COR-L47 (cell line): ENCODE results near the gene FIG4.
"Not testable (repeated sequence)": the region's sequence is repeated elsewhere in the genome, so short reads cannot be mapped to it uniquely, and the experiment has no call there.

Experiments
- DNase-seq: peaks from one replicate; lab custom pipeline; 2025; lab: John Stamatoyannopoulos, UW

The FIG4 gene

DNA sequence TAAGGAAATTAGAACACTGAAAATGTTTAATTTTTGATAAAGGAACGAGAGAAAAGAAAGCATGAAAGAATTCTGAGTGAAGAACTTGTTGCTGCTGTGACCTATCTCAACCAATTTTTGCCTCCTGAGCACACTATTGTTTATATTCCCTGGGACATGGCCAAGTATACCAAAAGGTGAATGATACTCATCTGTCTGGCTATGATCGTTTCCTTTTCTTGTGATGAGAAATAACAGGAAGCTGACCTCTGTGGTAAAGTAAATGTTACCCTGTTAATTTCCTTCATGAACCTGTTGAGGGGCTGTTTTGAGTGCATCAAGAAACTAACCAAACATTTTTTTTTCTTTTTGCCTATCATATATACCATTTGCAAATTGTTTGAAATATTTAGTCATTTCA lies 69.1 kb downstream of the FIG4 start:
- DNase-seq = no peak

DNA sequence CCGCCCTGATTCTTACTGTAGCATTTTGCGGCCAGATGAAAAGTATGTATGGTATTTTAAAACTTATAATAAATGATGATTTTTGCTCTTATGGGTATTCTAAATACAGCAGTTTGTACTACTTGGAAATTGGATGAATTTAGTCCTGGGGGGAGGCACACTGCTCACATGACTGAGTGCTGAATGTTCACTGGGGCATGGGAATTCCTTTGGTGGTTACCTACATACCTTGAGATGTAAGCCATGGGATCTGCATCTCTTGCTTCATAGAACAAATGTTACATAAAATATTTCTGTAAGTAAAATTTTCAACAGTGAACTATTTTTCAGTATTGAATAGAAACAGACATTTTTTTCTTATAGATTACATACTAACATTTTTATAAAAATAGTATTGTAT lies 71.1 kb downstream of the FIG4 start:
- DNase-seq = no peak

DNA sequence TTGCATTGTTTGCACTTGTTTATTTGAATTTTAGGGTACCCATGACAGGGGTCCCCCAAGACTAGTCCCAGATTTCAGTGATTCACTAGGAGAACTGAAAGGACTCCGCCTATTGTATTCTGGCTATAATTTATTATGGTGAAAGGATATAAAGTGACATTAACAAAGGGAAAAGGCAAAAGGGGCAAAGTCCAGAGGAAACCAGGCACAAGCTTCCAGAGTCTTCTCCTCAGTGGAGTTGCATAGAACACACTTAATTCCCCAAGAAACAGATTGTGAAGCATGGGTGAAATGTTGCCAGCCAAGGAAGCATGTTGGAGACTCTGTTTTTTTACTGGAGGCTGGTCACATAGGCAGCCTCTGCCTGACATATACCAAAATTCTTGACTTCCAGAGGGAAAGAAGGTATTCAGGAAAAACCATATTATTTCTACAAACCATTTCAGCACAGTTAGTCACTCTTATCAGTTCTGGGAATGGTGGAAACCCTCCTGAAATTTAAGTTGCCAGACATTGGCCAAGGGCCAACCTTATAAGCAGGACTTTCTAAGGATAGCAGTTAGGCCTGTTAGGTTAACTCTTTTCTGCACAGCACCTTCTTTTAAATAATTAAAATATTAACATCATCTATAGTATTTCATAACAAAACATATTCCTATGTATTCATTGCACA lies 71.8 kb downstream of the FIG4 start:
- no peak for DNase-seq

GRCh38 chr6:109766167-109766566 lies 75.1 kb downstream of the FIG4 start:
- DNase-seq = no peak

GRCh38 chr6:109767961-109768360 lies 76.9 kb downstream of the FIG4 start:
- DNase-seq = no peak

DNA sequence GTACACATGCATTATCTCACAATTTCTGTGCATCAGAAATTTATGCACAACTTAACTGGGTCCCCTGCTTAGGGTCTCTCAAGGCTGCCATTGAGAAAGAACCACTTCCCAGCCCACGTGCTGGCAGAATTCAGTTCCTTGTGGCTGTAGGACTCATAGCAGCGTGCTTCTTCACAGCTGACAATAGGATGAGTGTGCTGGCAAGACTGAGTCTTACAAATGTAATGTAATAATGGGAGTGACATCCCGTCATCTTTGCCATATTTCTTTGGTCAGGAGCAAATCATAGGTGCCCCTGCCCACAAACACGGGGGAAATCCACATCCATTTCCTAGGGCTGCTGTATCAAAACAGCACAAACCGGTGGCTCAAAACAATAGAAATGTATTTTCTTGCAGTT lies 77.4 kb downstream of the FIG4 start:
- no peak for DNase-seq

DNA sequence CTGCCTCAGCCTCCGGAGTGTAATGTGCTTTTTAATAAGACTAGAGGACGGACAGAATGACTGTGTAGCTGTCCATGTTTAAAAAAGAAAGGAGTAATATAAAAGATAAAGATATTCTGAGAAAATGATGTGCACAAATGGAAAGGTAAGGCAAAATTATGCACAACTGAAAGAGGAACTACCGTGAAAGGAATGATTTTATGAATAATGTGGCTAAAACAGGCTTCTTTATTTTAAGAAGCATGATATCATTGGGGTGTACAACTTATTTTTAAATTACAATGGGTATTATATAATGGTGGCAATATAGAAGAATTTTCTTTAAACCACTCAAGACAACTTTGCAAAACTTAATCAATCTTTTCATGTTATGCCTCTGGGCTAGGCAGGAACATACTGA lies 78.1 kb downstream of the FIG4 start:
- no peak for DNase-seq

DNA sequence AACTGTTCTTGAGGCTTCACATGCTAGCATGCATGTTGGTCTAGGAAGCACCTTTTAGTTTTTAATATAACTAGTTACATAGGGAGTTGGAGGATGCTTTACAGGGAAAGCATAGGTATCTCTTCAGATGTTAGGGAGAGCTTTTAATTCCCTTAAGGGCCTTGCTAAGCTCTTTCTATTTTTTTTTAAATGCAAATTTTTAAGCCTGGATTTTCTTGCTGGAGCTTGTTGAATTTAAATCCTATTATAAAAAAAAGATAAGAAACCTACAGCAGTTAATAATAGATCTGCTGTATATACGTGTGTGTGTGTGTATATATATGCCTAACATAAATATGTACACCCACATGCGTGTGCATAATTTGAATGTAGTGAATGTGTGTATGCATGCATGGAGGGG lies 79.0 kb downstream of the FIG4 start:
- no peak for DNase-seq

- DNase-seq = no peak
Observed at GRCh38 chr6:109770779-109771178, 79.7 kb downstream of the FIG4 start.

DNA sequence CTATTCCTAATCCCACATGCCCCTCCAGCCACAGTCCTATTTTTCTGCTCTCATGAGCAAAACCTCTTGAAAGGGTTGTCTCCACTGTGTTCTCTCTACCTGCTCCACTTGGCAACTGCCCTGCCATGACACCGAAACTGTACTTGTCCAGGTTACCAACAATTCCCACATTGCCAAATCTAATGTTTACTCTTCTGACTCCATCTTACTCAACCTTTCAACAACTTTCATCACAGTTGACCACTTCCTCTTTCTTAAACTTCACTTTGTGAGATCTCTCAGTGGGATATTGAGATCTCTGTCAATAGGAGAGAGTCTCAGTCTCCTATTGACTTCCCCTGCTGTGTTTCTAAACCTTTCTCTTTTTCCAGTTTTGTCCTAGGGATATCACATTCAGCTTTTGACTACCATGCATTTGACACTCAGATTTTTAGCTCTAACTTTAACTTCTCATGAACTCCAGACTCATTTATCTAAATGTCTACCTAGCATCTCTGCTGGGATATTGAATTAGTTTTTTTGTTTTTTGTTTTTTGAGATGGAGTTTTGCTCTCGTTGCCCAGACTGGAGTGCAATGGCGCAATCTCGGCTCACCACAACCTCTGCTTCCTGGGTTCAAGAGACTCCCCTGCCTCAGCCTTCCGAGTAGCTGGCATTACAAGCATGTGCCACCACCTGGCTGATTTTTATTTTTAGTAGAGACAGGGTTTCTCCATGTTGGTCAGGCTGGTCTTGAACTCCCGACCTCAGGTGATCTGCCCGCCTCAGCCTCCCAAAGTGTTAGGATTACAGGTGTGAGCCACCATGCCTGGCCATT lies 81.1 kb downstream of the FIG4 start:
- not testable (repeated sequence) for DNase-seq

DNA sequence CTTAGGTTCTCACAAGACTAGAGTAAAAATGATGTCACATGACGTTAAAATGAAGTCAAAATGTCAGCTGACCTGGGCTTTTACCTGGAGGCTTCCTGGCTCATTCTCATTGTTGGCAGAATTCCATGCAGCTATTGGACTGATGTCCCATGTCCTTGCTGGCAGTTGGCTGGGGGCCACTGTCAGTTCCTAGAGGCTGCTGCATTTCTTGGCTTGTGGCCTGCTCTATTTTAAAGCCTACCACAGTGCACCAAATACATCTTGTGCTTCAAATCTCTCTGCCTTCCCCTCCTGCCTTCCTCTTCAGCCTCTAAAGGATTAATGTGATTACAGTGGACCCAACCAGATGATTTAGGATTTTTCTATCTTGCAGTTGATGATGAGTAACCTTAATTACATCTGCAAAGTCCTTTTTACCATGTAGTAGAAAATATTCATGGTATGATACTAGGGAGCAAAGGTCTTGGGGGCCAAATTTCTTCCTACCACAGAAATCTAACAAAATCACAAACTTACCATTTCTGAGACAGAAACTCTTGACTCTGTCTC lies 81.9 kb downstream of the FIG4 start:
- DNase-seq = peak; percentile 34

- no peak for DNase-seq
Observed at GRCh38 chr6:109781001-109781400, 89.9 kb downstream of the FIG4 start.

DNA sequence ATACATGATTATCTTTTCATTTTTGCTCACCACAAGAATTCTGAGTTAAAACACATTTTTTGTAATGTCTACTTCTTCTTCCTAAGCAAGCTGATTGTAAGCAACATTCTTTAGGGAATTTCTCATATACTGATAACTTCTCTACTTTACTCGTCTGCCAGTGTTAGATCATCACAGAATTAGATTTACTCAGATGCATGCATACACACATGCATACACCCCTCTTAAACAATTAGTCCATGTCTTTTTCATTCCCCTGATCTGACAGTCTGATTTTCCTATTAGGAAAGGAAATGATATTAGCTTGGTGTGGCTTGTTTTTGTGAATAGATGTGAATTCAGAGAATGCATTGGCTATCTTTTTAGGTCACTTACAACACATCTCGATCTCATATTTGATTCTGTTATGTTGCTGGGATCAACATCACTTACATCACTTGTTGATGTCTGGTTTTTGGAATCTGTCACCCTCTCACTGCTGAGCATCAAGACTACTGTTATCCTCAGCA lies 91.4 kb downstream of the FIG4 start:
- DNase-seq = no peak

DNA sequence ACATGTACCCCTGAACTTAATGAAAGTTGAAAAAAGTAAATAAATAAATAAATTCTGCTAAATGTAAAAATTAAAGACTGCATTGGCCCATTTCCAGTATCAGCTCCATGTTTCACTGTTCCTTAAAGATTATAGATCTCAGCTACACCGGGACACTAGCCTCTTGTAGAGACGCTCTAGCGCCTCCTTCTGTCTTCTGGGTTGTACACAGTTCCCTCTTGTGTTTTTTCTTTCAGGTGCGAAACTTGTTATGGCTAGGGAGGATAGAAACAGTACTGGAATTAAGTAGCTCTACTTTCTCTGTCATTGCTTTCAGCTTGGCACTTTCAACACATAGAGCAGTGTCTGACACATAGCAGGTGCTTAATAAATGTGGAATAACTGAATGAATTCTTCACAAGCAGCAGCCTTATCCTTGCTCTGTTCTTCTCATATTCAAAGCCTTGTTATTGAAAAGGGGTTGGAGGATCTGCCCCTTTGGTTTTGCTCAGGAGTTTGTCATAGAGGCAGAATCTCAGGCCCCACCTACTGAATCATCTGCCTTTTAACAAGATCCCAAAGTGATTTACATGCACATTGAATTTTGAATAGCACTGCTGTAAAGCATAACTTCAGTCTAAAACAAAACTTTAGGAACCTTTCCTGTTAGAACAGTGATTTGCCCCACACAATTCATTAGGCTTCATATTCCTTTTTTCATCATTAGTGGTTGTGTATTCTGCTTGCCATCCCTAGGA lies 92.3 kb downstream of the FIG4 start:
- DNase-seq = no peak

DNA sequence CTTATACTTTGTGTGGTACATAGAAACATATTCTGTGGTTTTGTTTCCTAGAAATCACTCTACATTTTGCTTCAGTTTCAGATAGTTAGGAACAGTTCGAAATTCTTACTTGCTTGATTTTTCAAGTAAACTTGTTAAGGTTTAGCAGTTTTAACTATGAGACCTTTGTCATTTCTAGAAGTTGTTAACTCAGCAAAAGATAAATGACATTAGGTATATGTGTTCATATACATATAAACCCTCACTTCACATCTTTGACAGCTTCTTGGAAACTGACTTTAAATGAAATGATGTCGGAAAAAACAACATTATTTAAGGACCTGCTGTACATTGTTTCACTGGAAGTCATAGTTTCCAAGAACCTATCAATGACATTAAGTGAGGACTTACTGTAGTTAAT lies 96.2 kb downstream of the FIG4 start:
- DNase-seq = no peak

- DNase-seq = no peak
Observed at GRCh38 chr6:109788687-109789086, 97.6 kb downstream of the FIG4 start.

DNA sequence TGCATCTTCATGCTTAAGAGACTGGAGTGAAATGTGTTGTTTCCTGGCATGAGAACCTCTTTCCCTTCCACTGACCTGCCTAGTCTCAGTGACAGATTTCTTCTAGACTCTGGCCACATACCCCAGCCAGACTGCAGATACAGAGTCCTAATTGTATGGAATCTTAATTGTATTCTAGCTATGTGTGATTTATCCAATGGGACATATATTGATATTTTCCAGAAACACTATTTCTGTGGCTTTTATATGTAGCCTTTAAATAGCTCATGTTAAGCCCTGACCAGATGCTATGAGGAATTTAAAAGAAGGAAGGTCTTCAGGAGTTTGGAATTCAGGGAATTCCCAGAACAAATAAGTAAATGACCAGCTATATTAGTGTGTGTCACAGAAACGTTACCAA lies 99.0 kb downstream of the FIG4 start:
- no peak for DNase-seq

DNA sequence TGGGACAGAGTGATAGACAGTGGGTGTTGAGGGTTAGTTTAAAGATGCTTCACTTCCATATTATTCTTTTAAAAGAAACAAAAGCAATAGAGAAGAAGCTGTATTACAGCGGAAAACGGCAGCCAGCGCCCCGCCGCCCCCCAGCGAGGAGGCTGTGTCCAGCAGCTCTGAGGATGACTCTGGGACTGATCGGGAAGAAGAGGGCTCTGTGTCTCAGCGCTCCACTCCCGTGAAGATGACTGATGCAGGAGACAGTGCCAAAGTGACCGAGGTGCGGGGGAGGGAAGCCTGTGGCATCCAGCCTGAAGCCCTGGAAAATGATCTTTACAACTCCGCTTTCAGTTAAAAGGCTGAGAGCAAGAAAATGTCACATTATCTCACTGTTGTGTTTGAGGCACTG lies 100.2 kb downstream of the FIG4 start:
- no peak for DNase-seq

DNA sequence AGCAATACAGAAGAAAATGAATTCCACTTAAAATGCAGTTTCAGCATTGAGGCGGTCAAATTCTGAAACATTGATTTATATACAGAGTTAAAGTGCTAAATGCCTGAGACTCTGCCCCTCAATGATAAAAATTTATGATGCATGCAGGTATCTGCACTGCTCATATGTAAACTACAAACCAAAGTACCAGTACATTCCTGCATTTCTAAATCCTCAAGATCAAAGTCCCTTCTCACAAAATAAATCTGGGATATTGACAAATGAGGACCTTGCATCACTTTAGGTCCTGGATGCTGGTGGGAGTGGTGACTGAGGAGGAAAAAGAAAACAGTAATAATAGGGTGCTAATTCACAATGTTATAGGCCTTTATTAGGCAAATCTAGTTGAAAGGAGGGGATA lies 101.9 kb downstream of the FIG4 start:
- no peak for DNase-seq

GRCh38 chr6:109793792-109794191 lies 102.7 kb downstream of the FIG4 start:
- peak; percentile 6 for DNase-seq

GRCh38 chr6:109794201-109794923 lies 103.3 kb downstream of the FIG4 start:
- DNase-seq = no peak
